ENCODE results near the gene TKT. TPM values are rescaled to one million over a fixed set of nuclear protein-coding genes. Genes with fewer than 3 reads are reported as not detected.

The TKT gene
- total RNA-seq, 6 experiments from 2014 or later: 335 to 562 (median 471) TPM

GRCh38 chr3:53180305-53181023, 75.4 kb downstream of the TKT start:
- TF ChIP-seq CTCF (IDR thresholded peaks at IDR 0.05): no peak
- Mint-ChIP-seq H3K4me1 (ENCODE audit: low read depth) (peaks cover 11% of the 10 kb centered on the region), H3K36me3 (ENCODE audit: low read depth) (peaks cover 13% of the 10 kb centered on the region), H3K4me3 (no peak overlapping the region), H3K27ac (no peak overlapping the region), H3K9me3 (no peaks in the 10 kb centered on the region), H3K27me3 (ENCODE audit: insufficient read depth) (0 out of 2 replicates have a peak, but pooled peaks cover 1% of the 10 kb centered on the region)
- no peak for DNase-seq

- Mint-ChIP-seq H3K4me1 (ENCODE audit: low read depth) (peaks cover 18% of the 10 kb centered on the region), H3K4me3 (no peak overlapping the region), H3K9me3 (no peaks in the 10 kb centered on the region), H3K27me3 (ENCODE audit: insufficient read depth) (no peaks in the 10 kb centered on the region), H3K36me3 (ENCODE audit: low read depth) (peaks cover 8% of the 10 kb centered on the region), H3K27ac (no peak overlapping the region)
- no peak for TF ChIP-seq CTCF (IDR thresholded peaks at IDR 0.05)
- DNase-seq: no peak
These were observed 76.2 kb downstream of the TKT start for GRCh38 chr3:53179580-53179979.

GRCh38 chr3:53178246-53178645, 77.6 kb downstream of the TKT start:
- Mint-ChIP-seq H3K27me3 (ENCODE audit: insufficient read depth) (no peaks in the 10 kb centered on the region), H3K4me3 (no peak overlapping the region), H3K27ac (no peak overlapping the region), H3K9me3 (no peaks in the 10 kb centered on the region), H3K4me1 (ENCODE audit: low read depth) (peaks cover 18% of the 10 kb centered on the region), H3K36me3 (ENCODE audit: low read depth) (peaks cover 8% of the 10 kb centered on the region)
- no peak for DNase-seq
- TF ChIP-seq CTCF (IDR thresholded peaks at IDR 0.05): no peak

- peak; percentile 18; the same call in 1 of the 2 replicates for TF ChIP-seq CTCF (IDR thresholded peaks at IDR 0.05)
- H3K27me3 Mint-ChIP-seq (ENCODE audit: insufficient read depth): peaks cover 1% of the 10 kb centered on the region; the same call in 1 of the 2 replicates
- H3K9me3 Mint-ChIP-seq: no peaks in the 10 kb centered on the region
- no peaks in the 10 kb centered on the region; the same call in 1 of the 2 replicates for H3K36me3 Mint-ChIP-seq (ENCODE audit: low read depth)
- DNase-seq: no peak
- H3K4me3 Mint-ChIP-seq: no peak overlapping the region
- H3K4me1 Mint-ChIP-seq (ENCODE audit: low read depth): peaks cover 19% of the 10 kb centered on the region
- no peak overlapping the region for H3K27ac Mint-ChIP-seq
These were observed 79.9 kb downstream of the TKT start for GRCh38 chr3:53175613-53176540.

Other genes starting within 250 kb of the TKT start
- 1 to 10 TPM; 3.0 to 4.8 (median 3.9) TPM for gene SFMBT1, start 209.9 kb downstream of the TKT start, total RNA-seq (2021; fragmentation: NEBNext Ultra II Directional; extraction: Animal tissue kit (Norgen Biotek cat#: 25700))
- gene RFT1, start 125.6 kb downstream of the TKT start, total RNA-seq (2021; fragmentation: NEBNext Ultra II Directional; extraction: Animal tissue kit (Norgen Biotek cat#: 25700)): 10 to 100 TPM; 32.9 to 39.6 (median 34.7) TPM
- 10 to 100 TPM; 15.5 to 21.9 (median 20.0) TPM for gene PRKCD, start 94.8 kb downstream of the TKT start, total RNA-seq (2021; fragmentation: NEBNext Ultra II Directional; extraction: Animal tissue kit (Norgen Biotek cat#: 25700))
- 10 to 100 TPM; 14.9 to 18.8 (median 16.6) TPM for gene DCP1A, start 91.5 kb upstream of the TKT start, total RNA-seq (2021; fragmentation: NEBNext Ultra II Directional; extraction: Animal tissue kit (Norgen Biotek cat#: 25700))
- under 1 TPM in 1 of 6 experiments, not detected in 5; 0.09 TPM for gene CACNA1D, start 238.6 kb upstream of the TKT start, total RNA-seq (2021; fragmentation: NEBNext Ultra II Directional; extraction: Animal tissue kit (Norgen Biotek cat#: 25700))